CD1c-positive myeloid dendritic cell (primary cell): ENCODE data around the gene EME1.

ENCODE experiments used
- DNase-seq: peaks from one replicate; pipeline ENCODE4 v3.0.0-alpha.2; 2016; ENCODE audit errors: extremely low spot score

The EME1 gene

DNA sequence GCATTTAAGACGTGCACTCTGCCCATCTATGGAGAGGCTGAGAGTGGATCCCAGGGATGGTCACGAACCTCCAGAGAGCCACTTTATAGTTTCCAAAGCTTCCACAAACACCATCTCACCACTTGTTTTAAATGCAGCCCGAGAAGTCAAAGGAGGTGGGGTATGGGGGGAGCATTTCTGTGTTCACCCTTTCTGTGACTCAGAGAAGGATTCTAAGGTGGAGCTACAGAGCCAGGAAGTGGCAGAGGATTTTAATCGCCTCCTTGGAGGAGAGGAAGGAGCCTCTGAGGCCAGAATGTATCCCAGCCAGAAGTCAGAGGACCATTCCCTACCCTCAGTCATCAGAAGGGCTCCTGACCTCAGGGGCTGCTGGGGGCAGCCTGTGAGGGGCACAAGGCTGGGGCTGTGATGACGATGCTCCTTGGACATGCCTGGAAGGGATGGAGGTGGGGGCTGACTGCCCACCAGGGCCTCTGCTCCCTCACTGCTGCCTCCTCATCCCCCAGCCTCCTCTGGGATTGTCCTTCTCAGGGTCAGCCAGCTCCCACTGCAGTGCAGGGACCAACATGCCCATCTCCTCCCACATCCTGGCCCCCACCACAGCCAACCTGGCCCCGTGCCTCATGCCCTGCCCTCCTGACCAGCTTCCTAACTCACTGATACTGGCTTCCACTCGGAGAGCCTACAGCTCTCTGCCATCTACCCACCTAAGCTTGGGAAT lies 24.3 kb upstream of the EME1 start:
- no peak for DNase-seq

DNA sequence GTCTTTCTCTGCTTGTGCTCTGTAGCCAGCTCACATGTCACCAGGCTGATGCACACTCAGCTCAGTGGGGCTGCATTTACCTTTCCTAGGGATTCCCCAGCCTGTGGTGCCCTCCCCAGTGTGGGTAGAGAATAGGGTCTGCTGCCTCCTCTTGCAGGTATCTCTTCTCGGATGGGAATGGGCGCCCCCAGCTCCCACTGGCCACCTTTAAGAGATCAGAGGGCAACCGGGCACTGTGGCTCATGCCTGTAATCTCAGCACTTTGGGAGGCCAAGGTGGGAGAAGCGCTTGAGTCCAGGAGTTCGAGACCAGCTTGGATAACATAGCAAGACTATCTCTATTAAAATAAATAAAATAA lies 23.8 kb upstream of the EME1 start:
- DNase-seq: no peak

DNA sequence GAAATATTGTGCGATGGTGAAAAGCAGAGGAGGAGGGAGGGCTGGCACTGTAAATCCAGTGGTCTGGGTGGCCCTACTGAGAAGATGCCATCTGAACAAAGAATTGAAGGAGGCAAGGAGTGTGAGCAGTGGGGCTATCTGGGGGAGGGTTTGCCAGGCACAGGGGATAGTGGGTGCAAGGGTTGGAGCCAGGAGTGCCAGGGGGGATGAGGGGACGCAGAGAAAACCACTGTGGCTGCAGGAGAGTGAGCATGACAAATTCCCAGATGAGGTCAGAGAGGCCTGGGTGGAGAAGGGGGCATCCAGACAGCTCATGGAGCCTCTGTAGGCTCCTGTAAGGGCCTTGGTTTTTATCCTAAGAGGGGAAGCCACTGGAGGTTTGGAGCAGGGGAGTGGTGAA lies 22.3 kb upstream of the EME1 start:
- no peak for DNase-seq

DNA sequence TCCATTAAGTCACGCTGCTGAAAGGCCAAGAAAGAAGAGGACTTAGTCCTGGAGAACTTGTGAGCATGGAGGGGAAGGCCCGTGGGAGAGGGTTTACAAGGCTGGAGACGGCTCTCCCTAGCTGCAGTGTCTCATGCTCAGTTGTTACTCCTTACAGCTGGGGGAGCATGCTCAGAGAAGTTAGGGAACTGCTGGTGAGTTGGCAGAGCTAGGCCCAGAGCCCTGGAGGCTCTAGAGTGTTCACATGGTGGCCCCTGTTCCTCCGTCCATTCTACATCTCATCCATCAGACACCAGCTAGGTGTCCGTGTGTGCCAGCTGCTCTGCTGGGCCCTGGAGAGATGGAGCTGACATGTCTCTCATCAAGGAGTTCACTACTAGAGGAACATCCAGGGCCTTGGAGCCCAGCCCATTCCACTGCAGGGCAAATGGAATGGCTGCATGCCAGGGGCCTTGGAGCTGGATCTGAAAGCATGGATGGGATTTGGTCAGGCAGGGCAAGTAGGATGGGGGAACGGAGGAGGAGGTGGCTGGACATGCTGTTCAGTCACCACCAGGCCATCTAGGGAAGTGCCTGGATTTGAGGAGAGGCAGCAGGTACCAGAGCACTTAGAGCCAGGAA lies 20.8 kb upstream of the EME1 start:
- DNase-seq: no peak

DNA sequence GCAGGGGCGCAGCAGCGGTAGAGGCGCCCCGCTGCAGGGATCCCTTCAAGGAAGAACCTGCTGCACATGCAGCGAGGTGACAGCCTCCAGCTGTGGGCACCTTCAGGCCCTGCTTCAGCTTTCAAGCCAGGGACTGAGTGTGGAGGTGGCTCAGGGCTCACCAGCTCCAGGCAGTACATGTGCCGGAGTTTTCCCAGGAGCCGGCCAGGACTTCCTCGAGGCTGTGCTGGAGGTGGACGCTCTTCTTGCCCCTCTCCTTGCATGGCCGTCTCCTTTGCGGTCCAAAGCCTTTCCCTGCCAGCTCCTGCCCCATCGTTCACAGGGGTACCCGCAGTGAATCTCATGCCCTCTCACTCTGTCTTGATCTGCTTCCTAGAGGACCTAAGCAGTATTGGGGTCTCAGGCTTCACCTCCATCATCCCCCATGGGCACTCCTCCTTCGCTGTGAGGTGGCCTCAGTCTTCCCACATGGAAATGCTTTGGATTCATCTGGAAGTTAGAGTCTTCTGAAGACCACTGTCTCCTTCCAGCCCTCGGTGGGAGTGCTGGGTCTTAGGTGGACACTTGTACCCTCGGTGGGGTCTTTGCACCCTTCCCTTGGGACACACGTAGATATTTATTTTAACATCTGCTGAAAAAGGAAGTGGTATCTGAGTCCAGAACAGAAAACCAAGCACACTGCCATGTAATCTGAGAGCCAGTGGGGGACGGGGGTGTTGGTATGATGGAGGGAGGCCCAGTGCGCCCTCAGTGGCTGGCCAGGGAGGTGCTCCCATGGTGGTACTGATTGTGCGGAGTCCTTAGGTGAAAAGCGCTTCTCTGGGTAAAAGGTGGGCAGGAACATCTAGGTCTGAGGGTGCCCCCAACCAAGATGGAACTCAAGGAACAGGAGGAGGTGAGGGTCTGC lies 20.1 kb upstream of the EME1 start:
- DNase-seq: no peak

DNA sequence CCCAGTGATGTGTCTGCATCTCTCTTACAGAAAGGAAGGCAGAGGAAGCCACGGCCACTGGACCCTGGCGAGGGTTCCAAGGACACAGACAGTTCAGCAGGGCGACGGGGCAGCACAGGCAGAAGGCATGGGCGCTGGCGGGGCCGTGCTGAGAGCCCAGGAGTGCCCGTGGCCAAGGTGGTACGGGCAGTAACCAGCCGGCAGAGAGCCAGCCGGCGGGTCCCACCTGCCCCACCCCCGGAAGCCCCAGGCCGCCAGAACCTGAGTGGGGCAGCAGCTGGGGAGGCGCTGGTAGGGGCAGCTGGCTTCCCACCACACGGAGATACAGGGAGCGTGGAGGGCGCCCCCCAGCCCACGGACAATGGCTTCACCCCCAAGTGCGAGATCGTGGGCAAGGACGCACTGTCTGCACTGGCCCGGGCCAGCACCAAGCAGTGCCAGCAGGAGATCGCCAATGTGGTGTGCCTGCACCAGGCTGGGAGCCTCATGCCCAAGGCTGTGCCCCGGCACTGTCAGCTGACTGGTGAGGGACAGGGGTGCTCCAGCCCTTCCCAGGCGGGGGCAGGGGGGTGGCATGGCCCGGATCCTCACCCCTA lies 19.3 kb upstream of the EME1 start:
- no peak for DNase-seq

DNA sequence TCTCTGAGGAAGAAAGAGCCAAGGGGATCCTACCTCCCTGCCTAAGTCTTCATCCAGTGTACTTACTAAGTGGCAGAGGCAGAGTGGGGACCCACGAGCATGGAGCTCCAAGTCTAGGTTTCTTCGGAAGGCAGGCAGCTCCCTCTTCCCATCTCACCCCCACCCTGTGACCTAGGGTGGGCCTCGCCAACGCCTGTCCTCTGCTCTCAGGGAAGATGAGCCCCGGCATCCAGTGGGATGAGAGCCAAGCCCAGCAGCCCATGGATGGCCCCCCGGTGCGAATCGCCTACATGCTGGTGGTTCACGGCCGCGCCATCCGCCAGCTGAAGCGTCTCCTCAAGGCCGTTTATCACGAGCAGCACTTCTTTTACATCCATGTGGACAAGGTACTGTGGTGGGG lies 18.8 kb upstream of the EME1 start:
- DNase-seq: no peak

DNA sequence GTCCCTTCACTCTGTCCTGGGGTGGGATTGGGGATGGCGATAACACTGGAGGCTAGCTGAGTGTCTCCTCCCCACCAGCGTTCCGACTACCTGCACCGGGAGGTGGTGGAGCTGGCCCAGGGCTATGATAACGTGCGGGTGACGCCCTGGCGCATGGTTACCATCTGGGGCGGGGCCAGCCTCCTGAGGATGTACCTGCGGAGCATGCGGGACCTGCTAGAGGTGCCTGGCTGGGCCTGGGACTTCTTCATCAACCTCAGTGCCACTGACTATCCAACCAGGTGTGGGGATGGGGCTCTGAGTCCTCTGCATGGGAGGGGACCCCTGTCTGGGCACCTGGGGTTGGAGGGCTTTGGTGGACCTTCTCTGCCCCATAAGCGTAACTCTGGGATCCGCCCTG lies 18.3 kb upstream of the EME1 start:
- DNase-seq: no peak

DNA sequence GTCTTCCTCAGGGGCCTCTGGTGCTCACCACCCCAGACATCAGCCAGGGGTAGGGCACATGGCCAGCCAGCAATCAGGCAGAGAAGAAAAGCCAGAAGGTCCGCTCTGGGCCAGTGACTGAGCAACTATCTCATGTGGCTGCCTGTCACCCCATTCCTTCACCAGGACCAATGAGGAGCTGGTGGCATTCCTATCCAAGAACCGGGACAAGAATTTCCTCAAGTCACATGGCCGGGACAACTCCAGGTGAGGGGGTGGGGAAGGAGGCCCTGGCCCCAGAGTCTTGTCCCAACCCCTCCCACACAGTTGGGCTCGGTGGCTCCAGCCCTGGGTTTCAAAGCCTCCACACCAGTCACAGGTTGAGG lies 17.7 kb upstream of the EME1 start:
- no peak for DNase-seq

DNA sequence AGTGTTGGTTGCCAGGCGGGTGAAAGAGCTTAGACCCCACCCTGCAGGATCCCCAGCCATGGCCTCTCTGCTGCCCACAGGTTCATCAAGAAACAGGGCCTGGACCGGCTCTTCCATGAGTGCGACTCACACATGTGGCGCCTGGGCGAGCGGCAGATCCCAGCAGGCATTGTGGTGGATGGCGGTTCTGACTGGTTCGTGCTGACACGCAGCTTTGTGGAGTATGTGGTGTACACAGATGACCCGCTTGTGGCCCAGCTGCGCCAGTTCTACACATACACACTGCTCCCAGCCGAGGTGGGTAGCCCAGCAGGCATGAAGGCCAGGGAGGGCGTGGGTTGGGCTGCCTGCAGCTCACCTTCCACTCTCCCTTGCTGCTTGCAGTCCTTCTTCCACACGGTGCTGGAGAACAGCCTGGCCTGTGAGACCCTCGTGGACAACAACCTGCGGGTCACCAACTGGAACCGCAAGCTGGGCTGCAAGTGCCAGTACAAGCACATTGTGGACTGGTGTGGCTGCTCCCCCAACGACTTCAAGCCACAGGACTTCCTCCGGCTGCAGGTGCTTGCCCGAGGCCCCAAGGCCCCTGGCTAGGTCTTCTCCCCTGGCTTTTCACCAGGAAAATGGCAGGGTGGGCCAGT lies 17.2 kb upstream of the EME1 start:
- DNase-seq: no peak

DNA sequence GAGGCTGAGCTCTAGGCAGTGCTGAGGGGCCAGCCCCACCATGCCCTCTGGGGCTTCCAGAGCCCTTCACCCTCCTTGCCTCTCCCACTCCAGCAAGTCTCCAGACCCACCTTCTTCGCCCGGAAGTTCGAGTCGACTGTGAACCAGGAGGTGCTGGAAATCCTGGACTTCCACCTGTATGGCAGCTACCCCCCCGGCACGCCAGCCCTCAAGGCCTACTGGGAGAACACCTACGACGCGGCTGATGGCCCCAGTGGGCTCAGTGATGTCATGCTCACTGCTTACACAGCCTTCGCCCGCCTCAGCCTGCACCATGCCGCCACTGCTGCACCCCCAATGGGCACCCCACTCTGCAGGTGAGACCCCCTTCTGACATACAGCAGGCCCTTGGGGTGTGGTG lies 16.6 kb upstream of the EME1 start:
- DNase-seq: no peak

DNA sequence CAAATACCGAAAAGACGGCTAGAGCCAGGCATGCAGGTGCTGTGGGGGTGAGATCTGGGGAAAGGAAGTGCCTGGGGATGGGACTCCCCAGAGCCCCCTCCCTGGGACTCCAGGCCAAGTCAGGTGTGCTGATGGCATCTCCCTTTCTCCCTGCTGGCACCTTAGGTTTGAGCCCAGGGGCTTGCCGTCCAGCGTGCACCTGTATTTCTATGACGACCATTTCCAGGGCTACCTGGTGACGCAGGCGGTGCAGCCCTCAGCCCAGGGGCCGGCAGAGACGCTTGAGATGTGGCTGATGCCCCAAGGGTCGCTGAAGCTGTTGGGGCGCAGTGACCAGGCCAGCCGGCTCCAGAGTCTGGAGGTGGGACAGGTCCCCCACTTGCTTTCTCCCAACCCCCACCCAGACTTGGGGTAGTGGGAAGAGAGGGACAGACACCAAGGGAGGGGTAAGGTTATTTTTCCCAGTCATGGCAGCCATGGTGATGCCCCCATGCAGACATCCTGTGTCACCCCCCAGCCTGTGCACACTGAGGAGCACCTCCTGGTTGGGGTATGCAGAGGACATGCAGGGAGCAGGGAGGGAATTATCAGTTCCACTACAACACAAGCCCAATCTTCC lies 16.0 kb upstream of the EME1 start:
- no peak for DNase-seq

DNA sequence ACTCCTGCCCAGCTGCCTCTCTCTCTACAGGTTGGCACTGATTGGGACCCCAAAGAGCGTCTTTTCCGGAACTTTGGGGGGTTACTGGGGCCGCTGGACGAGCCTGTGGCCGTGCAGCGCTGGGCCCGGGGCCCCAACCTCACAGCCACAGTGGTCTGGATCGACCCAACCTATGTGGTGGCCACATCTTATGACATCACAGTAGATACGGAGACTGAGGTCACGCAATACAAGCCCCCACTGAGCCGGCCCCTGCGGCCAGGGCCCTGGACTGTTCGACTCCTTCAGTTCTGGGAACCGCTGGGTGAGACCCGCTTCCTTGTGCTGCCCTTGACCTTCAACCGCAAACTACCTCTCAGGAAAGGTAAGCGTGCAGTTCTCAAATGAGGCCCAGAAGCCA lies 14.9 kb upstream of the EME1 start:
- DNase-seq: no peak

DNA sequence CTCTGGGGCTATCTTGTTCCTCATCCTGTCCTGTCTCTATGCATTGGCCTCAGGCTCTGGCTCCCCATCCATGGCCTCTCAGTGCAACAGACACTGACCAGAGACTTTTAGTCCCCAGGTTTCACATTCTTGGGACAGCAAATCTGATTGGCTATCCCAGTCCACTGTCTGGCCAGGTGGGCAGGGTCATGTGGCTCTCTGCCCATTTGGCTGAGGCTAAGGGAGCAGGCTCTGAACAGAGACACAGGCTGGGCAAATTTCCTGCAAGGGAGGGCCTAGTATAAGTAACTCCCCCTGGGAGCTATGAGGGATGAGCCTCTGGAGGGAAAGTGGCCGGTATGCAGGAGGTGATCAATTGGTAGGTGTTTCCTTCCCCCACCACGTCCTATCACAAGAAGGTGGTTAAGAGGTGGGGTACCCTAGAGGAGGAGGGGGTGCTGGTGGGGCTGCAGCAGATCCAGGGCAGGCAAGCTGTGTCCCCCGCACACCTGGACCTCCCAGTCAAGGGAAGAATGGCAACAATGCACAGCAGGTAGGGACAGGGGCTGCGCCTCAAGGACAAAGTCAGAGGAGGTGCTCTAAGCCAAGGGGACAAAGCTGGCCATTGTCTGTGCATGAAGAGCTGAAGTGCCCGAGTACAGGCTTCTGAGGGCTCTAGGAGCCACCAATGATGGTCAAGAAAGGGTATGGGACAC lies 13.9 kb upstream of the EME1 start:
- DNase-seq: no peak

DNA sequence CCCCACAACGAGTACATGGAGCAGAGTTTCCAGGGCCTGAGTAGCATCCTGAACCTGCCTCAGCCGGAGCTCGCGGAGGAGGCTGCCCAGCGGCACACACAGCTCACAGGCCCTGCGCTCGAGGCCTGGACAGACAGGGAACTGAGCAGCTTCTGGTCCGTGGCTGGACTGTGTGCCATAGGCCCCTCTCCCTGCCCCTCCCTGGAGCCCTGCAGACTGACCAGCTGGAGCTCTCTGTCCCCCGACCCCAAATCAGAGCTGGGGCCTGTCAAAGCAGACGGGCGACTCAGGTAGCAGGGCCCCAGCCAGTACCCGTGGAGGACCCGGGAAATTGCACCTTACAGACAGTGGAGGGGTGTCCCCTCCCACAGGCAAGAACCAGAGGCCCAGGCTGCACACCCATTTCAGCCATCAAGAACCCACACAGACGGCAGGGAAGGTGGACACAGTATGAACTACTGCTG lies 13.0 kb upstream of the EME1 start:
- DNase-seq: no peak

DNA sequence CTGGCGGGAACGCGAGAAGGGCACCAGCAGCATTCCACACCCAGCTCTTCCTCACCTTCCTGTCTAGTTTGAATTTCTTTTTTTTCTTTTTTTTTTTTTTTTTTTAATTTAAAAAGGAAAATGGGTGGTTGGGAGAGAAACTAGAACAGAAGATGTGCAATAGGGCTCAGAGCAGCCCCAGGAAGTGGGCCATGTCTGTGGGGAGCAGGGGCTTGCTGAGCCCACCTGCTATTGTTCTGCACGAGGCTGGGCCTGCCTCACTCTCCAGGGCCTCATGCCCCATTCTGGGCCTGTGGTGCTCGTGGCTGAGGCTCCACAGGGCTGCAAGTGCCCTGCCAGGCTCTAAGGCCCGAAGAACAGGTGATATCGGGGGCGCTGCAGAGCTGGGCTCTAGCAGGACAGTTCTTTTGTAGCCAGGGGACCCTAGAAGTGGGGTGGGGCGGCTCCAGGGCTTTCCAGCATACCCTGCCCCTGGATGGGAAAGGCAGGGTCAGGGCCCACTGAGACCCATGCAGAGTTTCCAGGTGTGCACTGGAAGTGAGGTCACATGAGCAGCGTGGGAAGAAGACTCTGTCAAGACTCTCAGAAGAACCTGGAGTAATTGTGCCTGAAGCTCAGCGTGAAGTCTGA lies 12.4 kb upstream of the EME1 start:
- DNase-seq: no peak

DNA sequence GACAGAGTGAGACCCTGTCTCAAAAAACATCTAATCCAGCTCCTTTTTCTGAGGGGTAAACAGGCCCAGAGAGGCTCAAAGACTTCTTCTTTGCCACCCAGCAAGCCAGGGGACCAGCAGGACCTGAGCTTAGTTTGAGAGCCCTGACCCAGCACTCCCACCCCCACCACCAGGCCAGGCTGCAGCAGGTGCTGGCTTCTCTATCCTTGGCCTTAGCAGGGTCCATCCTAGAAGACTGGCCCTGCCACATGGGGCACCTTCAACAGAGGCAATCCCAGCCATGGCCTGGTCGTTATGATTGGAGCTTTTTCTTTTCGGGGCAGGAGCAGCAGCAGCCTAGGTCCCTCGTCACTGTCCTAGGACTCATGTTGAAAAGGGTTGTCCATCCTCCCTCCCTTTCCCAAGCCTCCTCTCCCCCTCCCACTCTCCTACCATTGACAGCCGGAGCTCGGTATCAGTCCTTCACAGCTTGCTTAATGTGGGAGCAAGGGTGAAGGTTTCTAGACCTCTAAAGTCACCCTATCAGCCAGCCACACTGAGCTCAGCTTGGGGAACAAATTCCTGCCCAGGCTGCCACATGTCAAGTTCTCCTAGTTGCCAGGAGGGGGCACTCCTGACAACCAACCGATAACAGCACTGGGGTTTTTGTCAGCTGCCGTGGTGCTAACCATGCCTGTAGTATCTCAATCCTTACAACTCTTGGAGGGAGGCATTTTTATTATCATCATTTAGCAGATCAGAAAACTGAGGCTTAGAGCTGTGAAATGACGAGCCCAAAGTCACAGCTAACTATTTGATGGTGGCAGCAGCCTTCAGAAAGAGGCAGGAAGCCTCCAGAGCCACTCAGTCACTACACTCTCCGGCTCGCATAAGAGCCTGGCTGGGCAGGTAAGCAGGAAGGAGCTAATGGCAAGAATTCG lies 11.2 kb upstream of the EME1 start:
- DNase-seq: peak; percentile 63

DNA sequence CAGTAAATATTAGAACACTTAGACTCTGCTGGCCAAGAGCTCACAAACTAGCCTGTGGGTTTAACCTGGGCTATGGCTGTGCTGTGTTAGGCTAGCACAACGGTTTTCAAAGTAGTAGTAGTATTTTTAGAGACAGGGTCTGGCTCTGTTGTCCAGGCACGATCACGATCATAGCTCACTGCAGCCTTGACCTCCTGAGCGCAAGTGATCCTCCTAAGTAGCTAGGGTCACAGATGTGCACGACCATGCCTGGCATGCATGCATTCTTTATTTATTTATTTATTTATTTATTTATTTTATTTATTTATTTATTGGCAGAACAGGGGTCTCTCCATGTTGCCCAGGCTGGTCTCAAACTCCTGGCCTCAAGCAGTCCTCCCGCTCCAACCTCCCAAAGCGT lies 10.4 kb upstream of the EME1 start:
- DNase-seq: no peak
